Measurements from ENCODE around the gene LRP4. TPM values are rescaled to one million over a fixed set of nuclear protein-coding genes. Genes with fewer than 3 reads are reported as not detected.

LRP4 gene
- total and polyA plus RNA-seq, 7 donors: 2.1 to 17.6 (median 4.9) TPM

DNA sequence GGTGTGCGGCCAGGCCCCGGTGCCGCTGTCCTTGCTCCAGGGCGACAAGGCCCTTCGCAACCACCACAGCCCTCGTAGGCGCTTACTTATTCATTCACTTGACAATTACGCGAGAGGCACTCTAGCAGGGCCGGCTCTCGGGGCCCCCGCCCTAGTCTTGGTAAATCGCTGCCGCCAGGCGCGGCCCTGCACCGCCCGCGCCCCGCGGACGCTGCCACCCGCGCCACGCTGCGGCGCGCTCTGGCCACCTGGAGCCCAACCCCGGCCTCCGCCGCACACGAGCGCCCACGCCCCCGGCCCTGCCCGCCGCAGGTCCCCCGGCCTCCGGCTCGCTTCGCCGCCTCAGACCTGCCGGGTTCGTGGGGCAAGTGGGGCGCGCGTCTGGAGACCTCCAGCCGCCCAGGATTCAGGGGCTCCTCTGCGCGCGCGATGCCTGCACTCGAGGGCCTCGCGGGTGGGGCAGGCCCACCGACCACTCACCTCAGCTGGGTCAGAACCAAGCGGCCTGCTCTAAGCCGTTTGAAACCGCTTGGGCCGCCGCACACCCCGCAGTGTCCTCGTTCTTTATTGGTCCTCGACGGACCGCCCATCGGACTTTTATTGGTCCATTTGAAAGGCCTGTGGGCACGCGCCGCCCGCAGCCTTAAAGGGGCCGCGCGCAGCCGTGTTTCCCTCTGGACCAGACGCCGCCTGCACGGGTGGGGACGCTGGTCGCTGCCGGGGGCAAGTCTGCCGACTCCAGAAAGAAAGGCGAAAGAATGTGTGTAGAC is 72.4 kb downstream of the LRP4 start, which contains the start of gene CKAP5:
Gene CKAP5, minus strand, starts transcription at position 541 of the 770 bp plus-strand sequence. CDS start 25,049 bp downstream, outside the sequence.
- peak; percentile 95 for DNase-seq
- Histone ChIP-seq H3K27ac (peak within 1 kb of the TSS; percentile 83 to 89 (median 87)), H3K27me3 (no peaks in the 10 kb centered on the region), H3K36me3 (no peaks in the 10 kb centered on the region), H3K9me3 (no peaks in the 10 kb centered on the region), H3K4me3 (peak within 1 kb of the TSS; percentile 75 to 96 (median 84)), H3K4me1 (peaks cover 0 to 25% (median 22%) of the 10 kb centered on the region in 4 donors)
- WGBS, 2 donors: 0 to 1% methylated on average over 83 of the region's 83 CpGs
- TF ChIP-seq POLR2AphosphoS5 (IDR thresholded peaks at IDR 0.05) (peak; percentile 85 to 93 (median 90)), POLR2A (IDR thresholded peaks at IDR 0.05) (peak; percentile 56 to 58), EP300 (IDR thresholded peaks at IDR 0.05) (no peak), CTCF (IDR thresholded peaks at IDR 0.05) (no peak)
- intact Hi-C loops (cut with DNase I): loop anchor here (1.0 kb wide), 1 partner anchor 20 kb away; no protein-coding TSS in a partner anchor

DNA sequence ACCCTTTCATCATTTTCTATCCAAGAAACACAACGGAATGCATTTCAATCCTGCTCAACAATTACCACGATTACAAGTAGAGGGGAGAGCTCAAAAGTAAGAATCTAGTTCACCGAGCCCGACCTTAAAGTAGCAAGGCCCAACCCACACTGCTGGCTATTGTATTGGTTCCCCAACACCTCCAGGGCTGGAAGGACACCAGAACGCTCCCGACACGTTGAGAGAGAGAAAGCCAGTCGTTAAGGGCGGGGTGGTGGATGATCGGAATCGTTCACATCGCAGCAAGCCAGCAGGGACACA is 73.0 kb downstream of the LRP4 start:
- Histone ChIP-seq H3K9me3 (no peaks in the 10 kb centered on the region), H3K27ac (peak overlapping the region; percentile 83 to 89 (median 87)), H3K4me1 (peaks cover 0 to 25% (median 22%) of the 10 kb centered on the region in 4 donors), H3K36me3 (no peaks in the 10 kb centered on the region), H3K27me3 (no peaks in the 10 kb centered on the region), H3K4me3 (peak overlapping the region; percentile 75 to 96 (median 84))
- no peak for DNase-seq
- WGBS, 2 donors: 0 to 1% methylated on average over 12 of the region's 12 CpGs
- no peak for TF ChIP-seq EP300 (IDR thresholded peaks at IDR 0.05)
- no peak for TF ChIP-seq POLR2AphosphoS5 (IDR thresholded peaks at IDR 0.05)
- TF ChIP-seq CTCF (IDR thresholded peaks at IDR 0.05): no peak
- TF ChIP-seq POLR2A (IDR thresholded peaks at IDR 0.05): no peak
- intact Hi-C loops (cut with DNase I): no loop called here

DNA sequence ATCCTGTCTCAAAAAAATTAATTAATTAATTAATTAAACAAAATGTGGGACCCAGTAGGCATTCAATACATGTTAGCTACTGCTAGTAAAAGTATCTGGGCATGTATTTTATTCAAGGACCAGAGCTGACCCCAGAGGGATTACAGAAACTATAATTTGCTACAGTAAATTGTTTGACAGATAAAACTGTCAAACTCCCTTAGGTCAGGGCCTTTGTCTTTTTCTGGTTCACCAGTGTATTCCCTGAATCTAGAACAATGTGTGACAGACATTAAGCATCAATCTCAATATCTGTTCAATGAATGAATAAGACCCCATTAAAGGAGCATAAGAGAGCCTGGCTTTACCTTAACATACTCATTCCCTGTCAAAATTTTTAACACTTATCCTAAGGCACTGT is 78.2 kb downstream of the LRP4 start:
- DNase-seq: no peak

DNA sequence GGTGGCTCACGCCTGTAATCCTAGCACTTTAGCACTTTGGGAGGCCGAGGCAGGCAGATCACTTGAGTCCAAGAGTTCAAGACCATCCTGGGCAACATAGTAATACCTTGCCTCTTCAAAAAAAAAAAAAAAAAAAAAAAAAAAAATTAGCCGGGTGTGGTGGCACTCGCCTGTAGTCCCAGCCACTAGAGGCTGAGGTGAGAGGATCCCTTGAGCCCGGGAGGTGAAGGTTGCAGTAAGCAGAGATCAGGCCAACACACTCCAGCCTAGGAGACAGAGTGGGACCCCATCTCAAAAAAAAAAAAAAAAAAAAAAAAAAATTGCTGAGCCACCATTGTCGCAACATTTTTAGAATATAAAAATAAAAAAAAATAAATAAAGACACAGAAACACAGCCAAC is 79.8 kb downstream of the LRP4 start:
- TF ChIP-seq CTCF (IDR thresholded peaks at IDR 0.05) (no peak), EP300 (IDR thresholded peaks at IDR 0.05) (no peak), POLR2AphosphoS5 (IDR thresholded peaks at IDR 0.05) (no peak), POLR2A (IDR thresholded peaks at IDR 0.05) (no peak)
- Histone ChIP-seq H3K9me3 (no peaks in the 10 kb centered on the region), H3K4me3 (no peak overlapping the region), H3K27ac (no peak overlapping the region), H3K4me1 (peaks cover 0 to 8% (median 0%) of the 10 kb centered on the region in 4 donors), H3K27me3 (no peaks in the 10 kb centered on the region), H3K36me3 (no peaks in the 10 kb centered on the region)
- intact Hi-C loops (cut with DNase I): no loop called here
- no peak for DNase-seq
- WGBS, 2 donors: 87 to 96% methylated on average over 6 of the region's 6 CpGs

More for the DNA sequence above, 78.2 kb downstream of the LRP4 start:
- Histone ChIP-seq H3K4me1 (peaks cover 0 to 23% (median 10%) of the 10 kb centered on the region in 4 donors), H3K27me3 (no peaks in the 10 kb centered on the region), H3K4me3 (no peak overlapping the region), H3K36me3 (no peaks in the 10 kb centered on the region), H3K9me3 (no peaks in the 10 kb centered on the region), H3K27ac (no peak overlapping the region)
- intact Hi-C loops (cut with DNase I): no loop called here
- TF ChIP-seq EP300 (IDR thresholded peaks at IDR 0.05) (no peak), POLR2A (IDR thresholded peaks at IDR 0.05) (no peak), CTCF (IDR thresholded peaks at IDR 0.05) (no peak), POLR2AphosphoS5 (IDR thresholded peaks at IDR 0.05) (no peak)

Measured in sigmoid colon (tissue), 7 donors.